Measurements from ENCODE around the gene TOP3A.

- TF ChIP-seq, protein P1, sequence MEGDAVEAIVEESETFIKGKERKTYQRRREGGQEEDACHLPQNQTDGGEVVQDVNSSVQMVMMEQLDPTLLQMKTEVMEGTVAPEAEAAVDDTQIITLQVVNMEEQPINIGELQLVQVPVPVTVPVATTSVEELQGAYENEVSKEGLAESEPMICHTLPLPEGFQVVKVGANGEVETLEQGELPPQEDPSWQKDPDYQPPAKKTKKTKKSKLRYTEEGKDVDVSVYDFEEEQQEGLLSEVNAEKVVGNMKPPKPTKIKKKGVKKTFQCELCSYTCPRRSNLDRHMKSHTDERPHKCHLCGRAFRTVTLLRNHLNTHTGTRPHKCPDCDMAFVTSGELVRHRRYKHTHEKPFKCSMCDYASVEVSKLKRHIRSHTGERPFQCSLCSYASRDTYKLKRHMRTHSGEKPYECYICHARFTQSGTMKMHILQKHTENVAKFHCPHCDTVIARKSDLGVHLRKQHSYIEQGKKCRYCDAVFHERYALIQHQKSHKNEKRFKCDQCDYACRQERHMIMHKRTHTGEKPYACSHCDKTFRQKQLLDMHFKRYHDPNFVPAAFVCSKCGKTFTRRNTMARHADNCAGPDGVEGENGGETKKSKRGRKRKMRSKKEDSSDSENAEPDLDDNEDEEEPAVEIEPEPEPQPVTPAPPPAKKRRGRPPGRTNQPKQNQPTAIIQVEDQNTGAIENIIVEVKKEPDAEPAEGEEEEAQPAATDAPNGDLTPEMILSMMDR (IDR thresholded peaks at IDR 0.05; ENCODE audit: low read length): no peak
- no peak for TF ChIP-seq EZH2 (IDR thresholded peaks at IDR 0.05; ENCODE audit: borderline replicate concordance, low read length)
These were observed 57.4 kb downstream of the TOP3A start for GRCh38 chr17:18257268-18257981.
